Spleen (tissue), 7 donors: ENCODE results near the gene BBOX1.

ENCODE experiments used
- CTCF ChIP-seq, 11 experiments: fragments of 200-600 bp in 7 of 11; fragments of 450-650 bp in 4 of 11; sonication (generic) in 4 of 11; IDR thresholded peaks in 8 of 11; conservative IDR thresholded peaks in 3 of 11; 1 replicate in 7 of 11; 2 replicates in 4 of 11; pipeline versions ENCODE4 v1.4.0 to v1.8.0; 2016 to 2021; ENCODE audit warnings: antibody characterized with exemption in 11 of 11, inconsistent platforms in 4 of 11, mild to moderate bottlenecking in 1 of 11
- POLR2A ChIP-seq, 3 donors: fragments of 450-650 bp; IDR thresholded peaks; one replicate each; pipeline ENCODE4 v1.5.1; 2017; ENCODE audit warnings: antibody characterized with exemption in 3 of 3, mild to moderate bottlenecking in 1 of 3
- POLR2AphosphoS5 ChIP-seq, 3 donors: sonication (generic); formaldehyde crosslinking; IDR thresholded peaks; one replicate each; pipeline ENCODE4 v1.5.1; 2017; ENCODE audit warnings: antibody characterized with exemption in 3 of 3
- donor health status: DM: no; HTN: no; CAD: no; lungs with moderate emphysema.
- donor health status: DM: no; HTN: no; CAD: no.
- donor health status: DM: no; HTN: no; CAD: no.

GRCh38 chr11:27041141-27041899 lies 705 bp downstream of the BBOX1 start:
- TF ChIP-seq CTCF (IDR thresholded peaks at IDR 0.05 in 8 of 11, conservative IDR thresholded peaks at IDR 0.05 in 3 of 11) (no peak), POLR2A (IDR thresholded peaks at IDR 0.05) (no peak), POLR2AphosphoS5 (IDR thresholded peaks at IDR 0.05) (no peak)
